HL-60 (cell line): ENCODE data around the gene EIPR1.

Experiments
- DNase-seq, 2 experiments: peaks; one replicate each; pipeline ENCODE4 v3.0.0-alpha.2; 2010 to 2020; ENCODE audit warnings: low read depth in 1 of 2, low spot score in 1 of 2
- H3K27ac ChIP-seq: fragments of 250-450 bp; sonication (Bioruptor Pico); replicated peaks from 2 replicates; pipeline ENCODE4 v1.5.1; 2020; ENCODE audit warnings: mild to moderate bottlenecking, moderate library complexity
- H3K27me3 ChIP-seq: fragments of 250-450 bp; sonication (Bioruptor Pico); 2 replicates; pipeline ENCODE4 v1.5.1; 2021; ENCODE audit warnings: mild to moderate bottlenecking, moderate library complexity; ENCODE audit not compliant: insufficient read depth, poor library complexity, severe bottlenecking
- H3K4me3 ChIP-seq: replicated peaks from 2 replicates; pipeline ENCODE4 v1.5.1; 2011; ENCODE audit warnings: mild to moderate bottlenecking, control low read depth, low read length; ENCODE audit not compliant: insufficient read depth
- GABPA ChIP-seq: IDR thresholded peaks from 2 replicates; pipeline ENCODE4 v1.6.1; 2012; ENCODE audit warnings: low read depth
- POLR2AphosphoS5 ChIP-seq: IDR thresholded peaks from 2 replicates; pipeline ENCODE4 v1.6.1; 2012; ENCODE audit warnings: low read depth
- SPI1 ChIP-seq: IDR thresholded peaks from 2 replicates; pipeline ENCODE4 v1.6.1; 2012; ENCODE audit warnings: low read depth, mild to moderate bottlenecking, borderline replicate concordance
- TF ChIP-seq, protein P1 (sequence below): IDR thresholded peaks from one replicate; pipeline ENCODE4 v1.5.1; 2011; ENCODE audit warnings: low read length, control low read depth, inconsistent platforms; ENCODE audit not compliant: insufficient read depth
- TF ChIP-seq, protein P2 (sequence below): IDR thresholded peaks from 2 replicates; pipeline ENCODE4 v1.6.1; 2012; ENCODE audit warnings: low read depth; ENCODE audit not compliant: insufficient replicate concordance

The EIPR1 gene

DNA sequence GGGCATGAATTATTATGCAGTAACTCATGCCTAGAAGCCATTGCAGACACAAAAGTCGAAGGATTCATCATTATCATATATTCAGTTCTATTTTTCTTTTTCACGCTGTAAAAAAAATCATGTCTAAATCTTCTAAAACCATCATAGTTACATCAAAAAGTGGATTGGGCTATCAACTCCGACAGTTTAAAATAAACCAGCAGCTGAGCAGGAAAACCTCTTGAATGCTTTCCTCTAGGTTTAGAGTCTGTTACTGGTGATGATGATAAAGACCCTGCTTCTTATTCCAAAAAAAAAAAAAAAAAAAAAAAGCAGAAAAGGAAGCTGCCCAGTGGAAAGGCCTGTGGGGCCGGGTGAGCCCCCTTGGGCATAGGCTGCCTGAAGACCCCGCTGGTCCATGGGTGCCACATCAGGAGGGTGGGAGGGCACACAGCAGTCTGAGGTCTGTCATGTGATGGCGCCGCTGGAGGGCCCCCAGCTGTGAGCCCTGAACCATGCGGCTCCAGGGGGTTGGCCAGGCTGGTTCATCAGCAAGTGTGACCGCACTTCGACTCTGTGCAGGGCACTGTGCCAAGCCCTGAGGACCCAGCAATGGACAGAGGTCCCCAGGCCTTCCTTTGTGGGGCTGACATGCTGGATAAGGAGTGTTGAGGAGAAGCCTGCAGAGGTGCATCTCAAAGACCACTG, 199.6 kb downstream of the EIPR1 start:
- Histone ChIP-seq H3K27me3 (no peaks in the 10 kb centered on the region), H3K27ac (no peak overlapping the region), H3K4me3 (no peak overlapping the region)
- no peak for DNase-seq
- TF ChIP-seq, protein P1, sequence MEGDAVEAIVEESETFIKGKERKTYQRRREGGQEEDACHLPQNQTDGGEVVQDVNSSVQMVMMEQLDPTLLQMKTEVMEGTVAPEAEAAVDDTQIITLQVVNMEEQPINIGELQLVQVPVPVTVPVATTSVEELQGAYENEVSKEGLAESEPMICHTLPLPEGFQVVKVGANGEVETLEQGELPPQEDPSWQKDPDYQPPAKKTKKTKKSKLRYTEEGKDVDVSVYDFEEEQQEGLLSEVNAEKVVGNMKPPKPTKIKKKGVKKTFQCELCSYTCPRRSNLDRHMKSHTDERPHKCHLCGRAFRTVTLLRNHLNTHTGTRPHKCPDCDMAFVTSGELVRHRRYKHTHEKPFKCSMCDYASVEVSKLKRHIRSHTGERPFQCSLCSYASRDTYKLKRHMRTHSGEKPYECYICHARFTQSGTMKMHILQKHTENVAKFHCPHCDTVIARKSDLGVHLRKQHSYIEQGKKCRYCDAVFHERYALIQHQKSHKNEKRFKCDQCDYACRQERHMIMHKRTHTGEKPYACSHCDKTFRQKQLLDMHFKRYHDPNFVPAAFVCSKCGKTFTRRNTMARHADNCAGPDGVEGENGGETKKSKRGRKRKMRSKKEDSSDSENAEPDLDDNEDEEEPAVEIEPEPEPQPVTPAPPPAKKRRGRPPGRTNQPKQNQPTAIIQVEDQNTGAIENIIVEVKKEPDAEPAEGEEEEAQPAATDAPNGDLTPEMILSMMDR = no peak
- TF ChIP-seq POLR2AphosphoS5 (no peak), GABPA (no peak), SPI1 (no peak)
- TF ChIP-seq, protein P2, sequence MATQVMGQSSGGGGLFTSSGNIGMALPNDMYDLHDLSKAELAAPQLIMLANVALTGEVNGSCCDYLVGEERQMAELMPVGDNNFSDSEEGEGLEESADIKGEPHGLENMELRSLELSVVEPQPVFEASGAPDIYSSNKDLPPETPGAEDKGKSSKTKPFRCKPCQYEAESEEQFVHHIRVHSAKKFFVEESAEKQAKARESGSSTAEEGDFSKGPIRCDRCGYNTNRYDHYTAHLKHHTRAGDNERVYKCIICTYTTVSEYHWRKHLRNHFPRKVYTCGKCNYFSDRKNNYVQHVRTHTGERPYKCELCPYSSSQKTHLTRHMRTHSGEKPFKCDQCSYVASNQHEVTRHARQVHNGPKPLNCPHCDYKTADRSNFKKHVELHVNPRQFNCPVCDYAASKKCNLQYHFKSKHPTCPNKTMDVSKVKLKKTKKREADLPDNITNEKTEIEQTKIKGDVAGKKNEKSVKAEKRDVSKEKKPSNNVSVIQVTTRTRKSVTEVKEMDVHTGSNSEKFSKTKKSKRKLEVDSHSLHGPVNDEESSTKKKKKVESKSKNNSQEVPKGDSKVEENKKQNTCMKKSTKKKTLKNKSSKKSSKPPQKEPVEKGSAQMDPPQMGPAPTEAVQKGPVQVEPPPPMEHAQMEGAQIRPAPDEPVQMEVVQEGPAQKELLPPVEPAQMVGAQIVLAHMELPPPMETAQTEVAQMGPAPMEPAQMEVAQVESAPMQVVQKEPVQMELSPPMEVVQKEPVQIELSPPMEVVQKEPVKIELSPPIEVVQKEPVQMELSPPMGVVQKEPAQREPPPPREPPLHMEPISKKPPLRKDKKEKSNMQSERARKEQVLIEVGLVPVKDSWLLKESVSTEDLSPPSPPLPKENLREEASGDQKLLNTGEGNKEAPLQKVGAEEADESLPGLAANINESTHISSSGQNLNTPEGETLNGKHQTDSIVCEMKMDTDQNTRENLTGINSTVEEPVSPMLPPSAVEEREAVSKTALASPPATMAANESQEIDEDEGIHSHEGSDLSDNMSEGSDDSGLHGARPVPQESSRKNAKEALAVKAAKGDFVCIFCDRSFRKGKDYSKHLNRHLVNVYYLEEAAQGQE = no peak

DNA sequence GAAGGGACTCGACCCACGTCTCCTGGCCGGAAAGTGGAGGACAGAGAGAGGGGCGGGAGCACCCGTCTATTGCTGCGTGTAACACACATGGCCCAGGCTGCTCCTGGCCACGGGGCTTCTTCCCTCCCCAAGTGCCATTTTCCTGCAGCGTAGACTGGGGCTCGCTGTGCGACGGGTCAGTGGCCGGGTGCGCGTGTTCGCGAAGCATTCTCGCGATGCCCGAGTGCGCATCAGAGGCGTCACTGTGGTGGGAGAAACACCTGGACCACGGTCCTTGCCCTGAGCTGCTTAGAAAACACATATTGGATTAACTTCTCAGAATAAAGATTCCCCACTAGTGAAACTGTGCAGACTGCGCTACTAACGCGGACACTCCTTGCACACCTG, 200.8 kb downstream of the EIPR1 start:
- Histone ChIP-seq H3K27me3 (no peaks in the 10 kb centered on the region), H3K4me3 (no peak overlapping the region), H3K27ac (no peak overlapping the region)
- no peak for DNase-seq
- TF ChIP-seq, protein P2 = no peak
- no peak for TF ChIP-seq GABPA
- TF ChIP-seq, protein P1 = no peak
- TF ChIP-seq POLR2AphosphoS5 = no peak
- TF ChIP-seq SPI1 = no peak

DNA sequence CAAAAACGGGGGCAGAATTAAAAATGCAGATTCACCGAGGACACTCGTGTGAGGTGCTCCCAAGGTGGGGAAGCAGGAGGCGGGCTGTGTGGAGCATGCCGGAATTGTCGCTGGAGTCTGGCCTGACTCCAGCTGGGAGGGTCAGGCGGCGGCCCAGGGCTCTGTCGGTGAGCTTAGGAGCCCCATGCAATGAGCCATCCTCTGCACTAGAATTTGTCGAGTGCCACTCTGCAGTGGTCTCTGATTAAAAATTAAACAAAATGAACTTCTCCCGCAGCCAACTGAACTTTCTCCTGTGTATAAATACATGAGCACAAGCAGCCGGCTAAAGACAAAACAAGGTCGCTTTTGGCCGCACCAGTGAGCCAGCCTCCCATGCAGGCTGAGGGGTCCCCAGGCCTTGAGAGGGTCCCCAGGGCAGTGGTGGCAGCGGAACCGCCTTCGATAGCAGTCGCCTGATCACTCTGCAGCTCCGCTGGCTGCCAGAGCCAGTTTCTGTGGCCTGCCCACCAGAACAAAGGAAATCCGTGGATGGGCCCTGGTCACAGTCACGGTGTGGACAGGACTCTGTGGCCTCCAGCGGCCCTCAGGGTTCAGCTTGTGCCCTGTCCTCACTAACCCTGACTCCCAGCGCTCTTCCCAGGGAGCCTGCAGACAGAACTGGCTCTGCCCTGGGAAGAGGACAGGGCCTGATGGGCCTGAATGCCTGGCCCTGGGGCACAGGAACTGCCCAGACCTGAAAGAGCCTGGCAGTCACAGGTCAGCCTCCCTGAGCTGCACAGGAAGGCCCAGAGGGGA, 201.3 kb downstream of the EIPR1 start:
- Histone ChIP-seq H3K4me3 (no peak overlapping the region), H3K27ac (no peak overlapping the region), H3K27me3 (no peaks in the 10 kb centered on the region)
- no peak for TF ChIP-seq SPI1
- no peak for TF ChIP-seq POLR2AphosphoS5
- TF ChIP-seq, protein P1 = no peak
- TF ChIP-seq, protein P2 = no peak
- TF ChIP-seq GABPA = no peak
- DNase-seq = no peak
